HG02884 (cell line): ENCODE measurements around the gene NDOR1.
"Not testable (repeated sequence)": the region's sequence is repeated elsewhere in the genome, so short reads cannot be mapped to it uniquely, and the experiment has no call there.

ENCODE experiments used
- ATAC-seq: cut with Tn5 transposase; IDR thresholded peaks from one replicate; pipeline ENCODE4 v1.9.1; 2021; ENCODE audit warnings: mild to moderate bottlenecking, moderate library complexity; ENCODE audit not compliant: unreplicated experiment

NDOR1 gene

GRCh38 chr9:137256362-137256761, 50.9 kb downstream of the NDOR1 start:
- no peak for ATAC-seq

GRCh38 chr9:137256856-137257255, 51.4 kb downstream of the NDOR1 start:
- no peak for ATAC-seq

- ATAC-seq: not testable (repeated sequence)
Measured at GRCh38 chr9:137262173-137262908, 56.8 kb downstream of the NDOR1 start.

GRCh38 chr9:137262909-137263285, 57.4 kb downstream of the NDOR1 start:
- no peak for ATAC-seq

GRCh38 chr9:137263506-137263905, 58.0 kb downstream of the NDOR1 start:
- no peak for ATAC-seq

GRCh38 chr9:137264067-137264466, 58.6 kb downstream of the NDOR1 start:
- no peak for ATAC-seq

GRCh38 chr9:137265496-137266161, 60.1 kb downstream of the NDOR1 start:
- ATAC-seq: no peak

GRCh38 chr9:137266162-137266527, 60.6 kb downstream of the NDOR1 start:
- ATAC-seq: no peak
